ENCODE results near the gene ARHGAP4.

ARHGAP4 gene

GRCh38 chrX:153956044-153956907, 30.2 kb upstream of the ARHGAP4 start:
- DNase-seq (ENCODE audit: low spot score in 2 of 2) = no peak
- no peaks in the 10 kb centered on the region for H3K27me3 ChIP-seq (ENCODE audit: low read depth)
- peaks cover 100% of the 10 kb centered on the region for H3K36me3 ChIP-seq (replicated peaks)
- no peaks in the 10 kb centered on the region for H3K9me3 ChIP-seq
- in situ Hi-C loops (cut with MboI; ENCODE audit: low sequenced_read_pairs) = loop anchor here (10.0 kb wide), 1 partner anchor 1011 kb away; no protein-coding TSS in a partner anchor
- H3K4me3 ChIP-seq = no peak overlapping the region
- H3K4me1 ChIP-seq = no peaks in the 10 kb centered on the region

GRCh38 chrX:153955228-153955732, 29.2 kb upstream of the ARHGAP4 start:
- no peak overlapping the region for H3K4me3 ChIP-seq
- H3K27me3 ChIP-seq (ENCODE audit: low read depth) = no peaks in the 10 kb centered on the region
- H3K9me3 ChIP-seq = no peaks in the 10 kb centered on the region
- in situ Hi-C loops (cut with MboI; ENCODE audit: low sequenced_read_pairs) = loop anchor here (10.0 kb wide), 1 partner anchor 1010 kb away; no protein-coding TSS in a partner anchor
- DNase-seq (ENCODE audit: low spot score in 2 of 2) = no peak
- H3K36me3 ChIP-seq (replicated peaks) = peaks cover 100% of the 10 kb centered on the region
- H3K4me1 ChIP-seq = no peaks in the 10 kb centered on the region

- no peaks in the 10 kb centered on the region for H3K27me3 ChIP-seq (ENCODE audit: low read depth)
- H3K9me3 ChIP-seq = no peaks in the 10 kb centered on the region
- H3K4me1 ChIP-seq = no peaks in the 10 kb centered on the region
- DNase-seq (ENCODE audit: low spot score in 2 of 2) = no peak
- in situ Hi-C loops (cut with MboI; ENCODE audit: low sequenced_read_pairs) = loop anchor here (10.0 kb wide), 1 partner anchor 1010 kb away; no protein-coding TSS in a partner anchor
- H3K4me3 ChIP-seq = no peak overlapping the region
- H3K36me3 ChIP-seq (replicated peaks) = peaks cover 100% of the 10 kb centered on the region
These were observed 28.6 kb upstream of the ARHGAP4 start for GRCh38 chrX:153954558-153955227.

GRCh38 chrX:153953892-153954557, 28.0 kb upstream of the ARHGAP4 start:
- Histone ChIP-seq H3K9me3 (no peaks in the 10 kb centered on the region), H3K4me3 (no peak overlapping the region), H3K27me3 (ENCODE audit: low read depth) (no peaks in the 10 kb centered on the region), H3K36me3 (replicated peaks) (peaks cover 98% of the 10 kb centered on the region), H3K4me1 (no peaks in the 10 kb centered on the region)
- in situ Hi-C loops (cut with MboI; ENCODE audit: low sequenced_read_pairs) = loop anchor here (10.0 kb wide), 1 partner anchor 1009 kb away; no protein-coding TSS in a partner anchor
- DNase-seq (ENCODE audit: low spot score in 2 of 2) = no peak

- Histone ChIP-seq H3K4me3 (no peak overlapping the region), H3K4me1 (no peaks in the 10 kb centered on the region), H3K27me3 (ENCODE audit: low read depth) (no peaks in the 10 kb centered on the region), H3K9me3 (no peaks in the 10 kb centered on the region), H3K36me3 (replicated peaks) (peaks cover 91% of the 10 kb centered on the region)
- in situ Hi-C loops (cut with MboI; ENCODE audit: low sequenced_read_pairs) = loop anchor here (10.0 kb wide), 1 partner anchor 1009 kb away; no protein-coding TSS in a partner anchor
- DNase-seq (ENCODE audit: low spot score in 2 of 2) = peak; percentile 53 to 91
These were observed 27.3 kb upstream of the ARHGAP4 start for GRCh38 chrX:153953342-153953830.

- DNase-seq (ENCODE audit: low spot score in 2 of 2) = no peak
- H3K27me3 ChIP-seq (ENCODE audit: low read depth) = no peaks in the 10 kb centered on the region
- H3K9me3 ChIP-seq = no peaks in the 10 kb centered on the region
- no peaks in the 10 kb centered on the region for H3K4me1 ChIP-seq
- no peak overlapping the region for H3K4me3 ChIP-seq
- in situ Hi-C loops (cut with MboI; ENCODE audit: low sequenced_read_pairs) = loop anchor here (10.0 kb wide), 1 partner anchor 1008 kb away; no protein-coding TSS in a partner anchor
- peaks cover 87% of the 10 kb centered on the region for H3K36me3 ChIP-seq (replicated peaks)
These were observed 26.4 kb upstream of the ARHGAP4 start for GRCh38 chrX:153952373-153953026.

- Histone ChIP-seq H3K4me1 (no peaks in the 10 kb centered on the region), H3K36me3 (replicated peaks) (peaks cover 84% of the 10 kb centered on the region), H3K4me3 (no peak overlapping the region), H3K9me3 (no peaks in the 10 kb centered on the region), H3K27me3 (ENCODE audit: low read depth) (no peaks in the 10 kb centered on the region)
- in situ Hi-C loops (cut with MboI; ENCODE audit: low sequenced_read_pairs) = loop anchor here (10.0 kb wide), 1 partner anchor 1007 kb away; no protein-coding TSS in a partner anchor
- DNase-seq (ENCODE audit: low spot score in 2 of 2) = no peak
These were observed 25.8 kb upstream of the ARHGAP4 start for GRCh38 chrX:153951683-153952372.

- no peaks in the 10 kb centered on the region for H3K27me3 ChIP-seq (ENCODE audit: low read depth)
- H3K4me3 ChIP-seq = no peak overlapping the region
- in situ Hi-C loops (cut with MboI; ENCODE audit: low sequenced_read_pairs) = loop anchor here (10.0 kb wide), 1 partner anchor 1005 kb away; no protein-coding TSS in a partner anchor
- peaks cover 67% of the 10 kb centered on the region for H3K36me3 ChIP-seq (replicated peaks)
- DNase-seq (ENCODE audit: low spot score in 2 of 2) = no peak
- no peaks in the 10 kb centered on the region for H3K4me1 ChIP-seq
- no peaks in the 10 kb centered on the region for H3K9me3 ChIP-seq
These were observed 24.1 kb upstream of the ARHGAP4 start for GRCh38 chrX:153950127-153950526.

- Histone ChIP-seq H3K9me3 (no peaks in the 10 kb centered on the region), H3K4me1 (peaks cover 4% of the 10 kb centered on the region), H3K4me3 (no peak overlapping the region), H3K36me3 (replicated peaks) (peaks cover 57% of the 10 kb centered on the region), H3K27me3 (ENCODE audit: low read depth) (no peaks in the 10 kb centered on the region)
- in situ Hi-C loops (cut with MboI; ENCODE audit: low sequenced_read_pairs) = no loop called here
- DNase-seq (ENCODE audit: low spot score in 2 of 2) = no peak
These were observed 23.1 kb upstream of the ARHGAP4 start for GRCh38 chrX:153948847-153949805.

- Histone ChIP-seq H3K27me3 (ENCODE audit: low read depth) (no peaks in the 10 kb centered on the region), H3K36me3 (replicated peaks) (peaks cover 46% of the 10 kb centered on the region), H3K4me3 (no peak overlapping the region), H3K4me1 (peaks cover 7% of the 10 kb centered on the region), H3K9me3 (no peaks in the 10 kb centered on the region)
- in situ Hi-C loops (cut with MboI; ENCODE audit: low sequenced_read_pairs) = no loop called here
- no peak for DNase-seq (ENCODE audit: low spot score in 2 of 2)
These were observed 22.0 kb upstream of the ARHGAP4 start for GRCh38 chrX:153948002-153948466.

- H3K9me3 ChIP-seq = no peaks in the 10 kb centered on the region
- peaks cover 38% of the 10 kb centered on the region for H3K36me3 ChIP-seq (replicated peaks)
- no peaks in the 10 kb centered on the region for H3K27me3 ChIP-seq (ENCODE audit: low read depth)
- in situ Hi-C loops (cut with MboI; ENCODE audit: low sequenced_read_pairs) = no loop called here
- no peak overlapping the region for H3K4me3 ChIP-seq
- peaks cover 7% of the 10 kb centered on the region for H3K4me1 ChIP-seq
- DNase-seq (ENCODE audit: low spot score in 2 of 2) = peak; percentile 90 to 95
These were observed 21.1 kb upstream of the ARHGAP4 start for GRCh38 chrX:153947009-153947769.

Data from HAP-1 (cell line).